Rectal smooth muscle tissue (tissue), 1 donor: Measurements from ENCODE around the gene SPSB3.
A peak's percentile ranks its signal among the peaks of the same experiment; 100 is the strongest.

ENCODE experiments used
- H3K27ac ChIP-seq: one replicate; pipeline ENCODE4 v1.7.0; 2013; ENCODE audit warnings: low read depth, low read length, inconsistent platforms
- H3K27me3 ChIP-seq: one replicate; pipeline ENCODE4 v1.7.0; 2013; ENCODE audit warnings: low read length; ENCODE audit not compliant: control insufficient read depth, insufficient read depth
- H3K36me3 ChIP-seq: one replicate; pipeline ENCODE4 v1.7.0; 2013; ENCODE audit warnings: low read length; ENCODE audit not compliant: control insufficient read depth, insufficient read depth
- H3K4me1 ChIP-seq: one replicate; pipeline ENCODE4 v1.7.0; 2013; ENCODE audit warnings: low read length; ENCODE audit not compliant: control insufficient read depth, insufficient read depth
- H3K4me3 ChIP-seq: one replicate; pipeline ENCODE4 v1.7.0; 2013; ENCODE audit warnings: low read length
- H3K9ac ChIP-seq: one replicate; pipeline ENCODE4 v1.7.0; 2013; ENCODE audit warnings: low read length

SPSB3 gene

GRCh38 chr16:1781254-1781653 is 1.1 kb downstream of the SPSB3 start:
- peak overlapping the region; percentile 88 for H3K4me3 ChIP-seq
- H3K27me3 ChIP-seq, result no peaks in the 10 kb centered on the region
- peaks cover 16% of the 10 kb centered on the region for H3K36me3 ChIP-seq
- peak overlapping the region; percentile 59 for H3K9ac ChIP-seq
- no peak overlapping the region for H3K27ac ChIP-seq
- H3K4me1 ChIP-seq, result peaks cover 12% of the 10 kb centered on the region

GRCh38 chr16:1780677-1781072 is 1.7 kb downstream of the SPSB3 start:
- no peaks in the 10 kb centered on the region for H3K27me3 ChIP-seq
- H3K4me1 ChIP-seq, result peaks cover 12% of the 10 kb centered on the region
- H3K9ac ChIP-seq, result no peak overlapping the region
- H3K27ac ChIP-seq, result no peak overlapping the region
- peaks cover 20% of the 10 kb centered on the region for H3K36me3 ChIP-seq
- H3K4me3 ChIP-seq, result no peak overlapping the region

GRCh38 chr16:1779741-1780676 is 2.4 kb downstream of the SPSB3 start:
- no peak overlapping the region for H3K27ac ChIP-seq
- H3K4me1 ChIP-seq, result peaks cover 10% of the 10 kb centered on the region
- H3K36me3 ChIP-seq, result peaks cover 21% of the 10 kb centered on the region
- no peak overlapping the region for H3K9ac ChIP-seq
- H3K4me3 ChIP-seq, result no peak overlapping the region
- H3K27me3 ChIP-seq, result no peaks in the 10 kb centered on the region

GRCh38 chr16:1779234-1779701 is 3.1 kb downstream of the SPSB3 start:
- H3K36me3 ChIP-seq, result peaks cover 21% of the 10 kb centered on the region
- no peak overlapping the region for H3K9ac ChIP-seq
- peaks cover 11% of the 10 kb centered on the region for H3K4me1 ChIP-seq

GRCh38 chr16:1778200-1779179 is 3.9 kb downstream of the SPSB3 start:
- peaks cover 14% of the 10 kb centered on the region for H3K4me1 ChIP-seq
- peaks cover 21% of the 10 kb centered on the region for H3K36me3 ChIP-seq
- no peak overlapping the region for H3K4me3 ChIP-seq
- H3K9ac ChIP-seq, result no peak overlapping the region
- no peaks in the 10 kb centered on the region for H3K27me3 ChIP-seq
- H3K27ac ChIP-seq, result no peak overlapping the region

More at GRCh38 chr16:1779234-1779701, 3.1 kb downstream of the SPSB3 start:
- Histone ChIP-seq H3K27me3 (no peaks in the 10 kb centered on the region), H3K27ac (no peak overlapping the region), H3K4me3 (no peak overlapping the region)

- Histone ChIP-seq H3K27me3 (no peaks in the 10 kb centered on the region), H3K4me1 (peaks cover 14% of the 10 kb centered on the region), H3K27ac (no peak overlapping the region), H3K4me3 (no peak overlapping the region), H3K9ac (no peak overlapping the region), H3K36me3 (peaks cover 21% of the 10 kb centered on the region)
These were observed 4.8 kb downstream of the SPSB3 start for GRCh38 chr16:1777375-1778199.

- H3K27me3 ChIP-seq, result no peaks in the 10 kb centered on the region
- no peak overlapping the region for H3K27ac ChIP-seq
- H3K4me1 ChIP-seq, result peaks cover 17% of the 10 kb centered on the region
- H3K9ac ChIP-seq, result no peak overlapping the region
- peaks cover 21% of the 10 kb centered on the region for H3K36me3 ChIP-seq
- no peak overlapping the region for H3K4me3 ChIP-seq
These were observed 5.4 kb downstream of the SPSB3 start for GRCh38 chr16:1776991-1777374.

- Histone ChIP-seq H3K4me3 (no peak overlapping the region), H3K27me3 (no peaks in the 10 kb centered on the region), H3K36me3 (peaks cover 21% of the 10 kb centered on the region), H3K4me1 (peaks cover 19% of the 10 kb centered on the region), H3K27ac (no peak overlapping the region), H3K9ac (no peak overlapping the region)
These were observed 5.8 kb downstream of the SPSB3 start for GRCh38 chr16:1776672-1776955.

- no peak overlapping the region for H3K9ac ChIP-seq
- H3K27ac ChIP-seq, result no peak overlapping the region
- no peaks in the 10 kb centered on the region for H3K27me3 ChIP-seq
- peaks cover 19% of the 10 kb centered on the region for H3K36me3 ChIP-seq
- H3K4me3 ChIP-seq, result no peak overlapping the region
- peaks cover 15% of the 10 kb centered on the region for H3K4me1 ChIP-seq
These were observed 6.3 kb downstream of the SPSB3 start for GRCh38 chr16:1775846-1776671.

- peaks cover 15% of the 10 kb centered on the region for H3K36me3 ChIP-seq
These were observed 7.1 kb downstream of the SPSB3 start for GRCh38 chr16:1775006-1775845.

GRCh38 chr16:1774448-1774780 is 8.0 kb downstream of the SPSB3 start:
- H3K9ac ChIP-seq, result no peak overlapping the region
- H3K4me1 ChIP-seq, result peaks cover 12% of the 10 kb centered on the region
- H3K27ac ChIP-seq, result no peak overlapping the region

More at GRCh38 chr16:1775006-1775845, 7.1 kb downstream of the SPSB3 start:
- Histone ChIP-seq H3K27ac (no peak overlapping the region), H3K4me3 (no peak overlapping the region), H3K9ac (no peak overlapping the region), H3K4me1 (peaks cover 12% of the 10 kb centered on the region), H3K27me3 (no peaks in the 10 kb centered on the region)

More at GRCh38 chr16:1774448-1774780, 8.0 kb downstream of the SPSB3 start:
- Histone ChIP-seq H3K36me3 (peaks cover 15% of the 10 kb centered on the region), H3K4me3 (peak overlapping the region; percentile 92), H3K27me3 (no peaks in the 10 kb centered on the region)
